ENCODE data around the gene EPHA1.

EPHA1 gene

DNA sequence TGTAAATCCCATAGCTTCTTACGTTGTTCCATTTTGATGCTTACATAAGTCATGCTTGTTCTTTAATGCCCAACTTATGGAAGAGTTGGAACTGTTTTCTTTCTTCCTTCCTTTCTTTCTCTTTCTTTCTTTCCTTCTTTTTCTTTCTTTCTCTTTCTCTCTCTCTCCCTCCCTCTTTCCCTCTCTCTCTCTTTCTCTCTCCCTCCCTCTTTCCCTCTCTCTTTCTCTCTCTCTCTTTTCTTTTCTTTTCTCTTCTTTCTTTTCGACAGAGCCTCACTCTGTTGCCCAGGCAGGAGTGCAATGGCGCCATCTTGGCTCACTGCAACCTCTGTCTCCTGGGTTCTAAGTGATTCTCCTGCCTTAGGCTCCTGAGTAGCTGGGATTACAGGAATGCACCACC lies 65.1 kb downstream of the EPHA1 start:
- no peak for DNase-seq

- DNase-seq, result no peak
Measured at GRCh38 chr7:143341842-143342241, 66.8 kb downstream of the EPHA1 start.

Data from NCI-H510A treated with DMSO at 0.1 percent for 48 hours (cell line).